NCI-H2029 (cell line): Measurements from ENCODE around the gene BCL11A.
A peak's percentile ranks its signal among the peaks of the same experiment; 100 is the strongest.

ENCODE experiments used
- DNase-seq: peaks from one replicate; lab custom pipeline; 2025; lab: John Stamatoyannopoulos, UW

Gene BCL11A

DNA sequence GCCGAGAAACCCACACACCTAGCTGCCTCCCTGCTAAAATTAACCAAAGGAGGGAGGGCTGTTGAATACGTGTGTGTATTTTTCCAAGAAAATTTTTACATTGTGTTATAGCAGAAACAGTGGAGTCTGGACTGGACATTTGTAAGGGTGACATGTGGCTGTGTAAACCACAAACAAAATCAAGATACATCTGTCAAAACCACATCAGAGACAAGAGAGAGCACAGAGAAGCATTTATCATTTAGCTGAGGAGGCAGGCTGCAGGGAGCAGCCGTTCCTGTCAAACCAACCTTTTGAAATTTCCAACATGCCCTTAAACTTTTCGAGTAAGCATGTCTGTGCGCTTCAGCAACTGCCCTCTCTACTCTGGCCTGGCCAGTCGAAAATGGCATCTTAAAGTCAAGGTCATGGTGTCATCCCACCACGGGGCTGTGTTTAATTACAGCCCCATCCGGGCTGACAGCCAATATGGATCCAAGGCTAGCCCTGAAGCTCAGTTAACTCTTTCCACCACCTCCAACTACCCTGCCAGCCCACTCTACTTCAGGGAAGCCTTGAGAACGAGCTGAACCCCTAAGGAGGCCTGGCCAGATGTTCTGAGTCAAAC, 8.4 kb downstream of the BCL11A start:
- no peak for DNase-seq

DNA sequence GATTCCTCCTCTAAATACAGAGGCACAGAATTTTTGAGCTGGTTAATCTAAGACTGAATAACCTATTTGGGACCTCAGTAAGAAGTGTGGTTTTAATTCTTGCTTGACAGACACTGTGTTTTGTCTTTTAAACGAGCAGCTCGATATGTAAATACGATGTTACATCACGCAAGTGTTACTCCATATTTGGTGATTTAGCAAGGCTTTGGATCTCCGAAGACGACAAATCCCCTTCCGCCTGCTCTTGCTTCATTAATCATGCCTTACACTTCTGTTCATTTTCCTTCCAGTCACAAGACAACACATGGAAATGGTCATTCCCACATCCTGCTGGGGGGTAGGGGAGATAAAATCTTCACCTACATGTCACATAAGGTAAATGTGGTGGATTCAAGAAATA, 9.4 kb downstream of the BCL11A start:
- no peak for DNase-seq

DNA sequence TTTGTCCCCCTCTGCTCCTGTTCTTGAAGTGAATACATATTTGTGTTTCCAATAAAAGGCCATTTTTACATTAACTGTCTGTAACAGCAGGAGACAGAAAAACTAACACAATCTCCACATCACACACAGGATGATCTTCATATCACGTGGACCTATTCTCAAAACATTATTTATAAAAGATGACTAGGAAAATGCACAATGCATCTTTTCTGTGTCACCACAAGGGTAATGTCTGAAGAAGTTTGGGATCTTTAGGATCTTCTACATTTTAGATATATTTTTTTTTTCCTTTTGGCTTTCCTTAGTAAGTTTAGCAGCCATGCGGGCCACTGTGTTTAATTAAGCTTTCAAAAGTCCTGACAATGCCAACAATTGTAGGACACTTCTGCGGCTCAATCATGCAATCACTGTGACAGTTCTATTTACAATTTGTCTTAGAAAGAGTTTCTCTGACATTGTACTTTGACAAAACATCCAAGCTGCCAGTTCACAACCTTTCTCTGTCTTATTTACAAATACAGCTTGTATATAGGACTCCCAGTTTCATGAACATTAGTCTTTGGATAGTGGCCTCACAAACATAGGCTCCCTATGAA, 12.3 kb downstream of the BCL11A start:
- DNase-seq: no peak

DNA sequence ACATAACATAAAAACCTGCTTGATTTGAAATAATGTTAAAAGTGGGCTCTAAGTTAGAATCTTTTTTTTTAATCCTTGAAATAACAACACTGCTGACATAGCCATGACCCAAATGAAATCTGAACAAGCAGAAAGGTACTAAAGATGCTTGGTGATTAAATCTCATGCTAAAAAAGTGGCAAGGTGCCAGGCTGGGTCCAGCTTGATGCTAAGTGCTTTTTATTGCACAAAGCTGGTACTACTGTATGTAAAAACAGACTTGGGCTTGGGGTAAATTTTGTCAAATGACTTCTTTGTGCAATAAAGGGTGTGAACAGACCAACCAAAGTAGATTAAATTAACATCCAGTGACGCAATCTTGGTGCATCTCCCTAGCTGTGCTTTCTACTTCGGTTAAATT, 13.4 kb downstream of the BCL11A start:
- no peak for DNase-seq

DNA sequence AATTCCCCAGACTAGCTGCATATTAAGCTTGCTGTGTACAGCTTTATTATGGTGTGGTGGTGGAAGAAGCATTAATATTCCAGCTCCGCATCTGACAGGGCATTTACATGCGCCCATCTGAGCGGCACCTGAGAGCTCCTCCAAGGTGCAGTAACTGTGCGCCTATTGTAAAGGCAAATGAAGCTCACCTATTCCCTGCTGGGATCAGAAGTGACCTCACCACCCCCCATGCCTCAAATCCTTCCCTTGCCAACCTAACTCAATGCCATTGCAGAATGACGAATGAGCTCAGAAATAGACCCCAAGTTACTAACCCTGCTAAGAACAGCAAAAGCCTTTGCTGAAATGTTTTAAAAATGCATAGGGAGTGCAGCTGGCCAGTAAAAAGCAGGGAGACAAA, 14.3 kb downstream of the BCL11A start:
- DNase-seq: no peak

DNA sequence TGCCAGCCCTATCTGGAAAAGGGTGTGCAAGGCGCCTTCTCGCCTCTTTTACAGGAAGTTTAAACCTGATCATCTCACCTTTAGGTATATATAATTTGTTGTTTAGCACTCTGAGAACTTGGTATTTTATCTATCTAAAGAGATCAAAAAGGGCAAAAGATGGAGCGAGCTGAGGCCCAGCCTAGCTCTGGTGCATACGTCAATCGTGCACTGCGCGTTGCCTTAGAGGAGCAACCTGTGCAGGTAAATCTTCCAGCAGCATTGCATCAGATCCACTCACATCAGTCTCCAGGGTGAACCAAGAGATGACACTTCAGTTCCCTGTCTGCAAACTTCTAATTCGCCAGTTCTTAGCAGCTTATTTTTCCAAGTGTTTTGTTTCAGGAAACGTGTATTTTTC, 15.4 kb downstream of the BCL11A start:
- DNase-seq: no peak

DNA sequence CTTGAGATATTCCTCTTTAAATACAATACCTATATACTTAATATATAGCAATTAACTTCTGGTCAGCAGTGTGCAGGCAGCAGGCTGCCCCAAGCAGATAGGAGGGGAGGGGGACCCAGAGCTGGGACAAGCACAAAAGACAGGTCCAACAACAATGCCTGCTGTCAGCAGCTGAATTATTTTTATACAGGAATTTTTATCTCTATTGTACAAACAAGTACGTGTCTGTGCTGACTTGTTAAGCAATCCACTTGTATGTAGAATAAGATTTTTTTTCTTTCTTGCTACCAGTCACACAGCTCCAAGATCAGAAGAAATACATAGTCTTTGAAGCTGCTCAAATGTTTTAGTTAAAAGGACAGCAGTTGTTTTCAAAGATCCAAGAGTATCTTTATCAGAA, 16.7 kb downstream of the BCL11A start:
- DNase-seq: no peak

DNA sequence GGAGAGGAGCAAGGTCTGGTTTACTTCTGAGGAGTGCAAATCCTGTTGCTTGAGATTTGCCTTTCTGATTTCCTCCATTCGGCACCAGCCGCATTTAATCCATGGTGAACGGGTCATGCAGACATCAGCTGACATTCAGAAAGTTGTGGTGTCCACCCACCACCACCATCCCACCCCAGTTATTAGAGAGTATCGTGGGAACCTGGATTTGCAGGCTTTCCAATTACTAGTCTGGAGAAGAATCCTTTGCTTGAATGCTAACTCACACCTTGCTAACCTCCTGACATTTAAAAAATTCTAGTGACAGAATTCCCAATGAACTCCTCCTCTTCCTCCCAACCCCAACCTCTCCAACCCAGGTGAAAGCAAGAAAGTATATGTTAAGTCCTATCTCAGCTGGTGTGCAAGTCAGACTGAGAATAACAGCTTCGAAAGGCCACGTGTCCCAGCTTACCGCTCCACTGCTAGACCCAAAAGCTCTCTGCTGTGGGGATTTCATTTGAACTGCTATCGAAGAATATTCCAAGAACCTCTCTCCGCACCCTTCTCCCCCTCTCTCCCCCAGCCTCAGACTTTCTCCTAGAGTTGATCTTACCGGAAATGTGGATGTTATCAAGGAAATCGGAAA, 17.7 kb downstream of the BCL11A start:
- DNase-seq: no peak

DNA sequence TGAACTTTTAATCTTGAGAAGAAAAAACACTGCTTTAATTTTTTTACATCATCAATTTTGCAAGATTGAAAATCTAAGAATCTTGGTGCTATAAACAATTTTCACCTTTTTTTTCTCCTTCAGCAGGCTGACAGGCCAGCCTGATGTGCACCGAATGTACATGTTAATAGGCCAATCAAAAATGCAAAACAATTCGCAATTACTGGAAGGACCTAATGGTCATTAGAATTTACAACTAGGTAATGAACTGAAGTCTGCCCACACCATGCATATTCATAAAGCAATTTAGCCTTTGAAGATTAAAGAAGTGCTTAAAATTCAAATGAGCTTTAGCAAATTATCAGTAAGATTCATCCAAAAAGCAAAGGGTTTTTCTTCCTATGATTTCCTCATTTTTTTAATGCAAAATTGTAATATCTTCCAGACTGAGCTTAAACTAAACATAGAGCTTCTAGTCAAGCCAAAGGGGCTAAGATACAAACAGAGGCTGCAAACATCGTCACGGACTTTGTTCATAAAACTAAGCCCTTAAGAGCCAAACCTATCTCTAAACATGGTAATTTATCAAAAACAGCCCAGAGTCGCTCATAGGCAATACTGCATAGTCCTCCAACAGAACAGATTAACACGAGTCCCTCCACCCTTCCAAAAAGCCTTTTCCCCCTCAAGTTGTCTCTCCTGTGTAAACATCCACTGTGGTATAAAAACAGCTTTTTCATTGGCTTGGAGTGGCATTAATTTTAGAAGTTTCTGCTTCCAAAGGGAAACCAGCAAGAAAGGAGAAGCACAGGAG, 18.4 kb downstream of the BCL11A start:
- no peak for DNase-seq

DNA sequence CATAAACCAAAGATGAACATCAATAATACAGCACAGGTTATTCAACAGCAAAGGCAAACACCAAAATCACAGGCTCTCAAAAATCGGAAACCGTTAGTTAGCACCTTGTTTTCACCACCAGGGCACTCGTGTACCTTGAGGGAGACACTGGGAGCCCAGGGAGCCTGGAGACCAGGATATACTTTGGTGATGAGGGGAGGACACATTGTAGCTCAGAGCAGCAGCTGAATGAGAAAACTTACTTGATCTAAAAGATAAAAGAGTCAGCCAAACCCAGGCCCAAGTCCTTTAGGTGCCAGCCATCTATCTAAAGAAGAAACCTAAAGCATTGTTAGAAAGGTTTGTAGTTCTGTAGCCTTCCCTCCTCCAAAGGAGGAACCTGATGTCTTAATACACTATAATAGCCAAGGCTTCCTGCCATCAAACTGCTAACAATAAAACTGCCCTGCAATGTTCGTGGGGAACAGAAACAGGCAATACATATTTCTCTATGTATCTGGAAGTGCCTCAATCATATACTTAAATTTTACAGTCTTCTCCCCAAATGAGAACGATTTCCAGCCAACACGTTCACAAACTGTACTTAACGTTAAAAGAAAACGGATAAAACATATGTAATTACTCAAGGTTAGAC, 19.3 kb downstream of the BCL11A start:
- no peak for DNase-seq

DNA sequence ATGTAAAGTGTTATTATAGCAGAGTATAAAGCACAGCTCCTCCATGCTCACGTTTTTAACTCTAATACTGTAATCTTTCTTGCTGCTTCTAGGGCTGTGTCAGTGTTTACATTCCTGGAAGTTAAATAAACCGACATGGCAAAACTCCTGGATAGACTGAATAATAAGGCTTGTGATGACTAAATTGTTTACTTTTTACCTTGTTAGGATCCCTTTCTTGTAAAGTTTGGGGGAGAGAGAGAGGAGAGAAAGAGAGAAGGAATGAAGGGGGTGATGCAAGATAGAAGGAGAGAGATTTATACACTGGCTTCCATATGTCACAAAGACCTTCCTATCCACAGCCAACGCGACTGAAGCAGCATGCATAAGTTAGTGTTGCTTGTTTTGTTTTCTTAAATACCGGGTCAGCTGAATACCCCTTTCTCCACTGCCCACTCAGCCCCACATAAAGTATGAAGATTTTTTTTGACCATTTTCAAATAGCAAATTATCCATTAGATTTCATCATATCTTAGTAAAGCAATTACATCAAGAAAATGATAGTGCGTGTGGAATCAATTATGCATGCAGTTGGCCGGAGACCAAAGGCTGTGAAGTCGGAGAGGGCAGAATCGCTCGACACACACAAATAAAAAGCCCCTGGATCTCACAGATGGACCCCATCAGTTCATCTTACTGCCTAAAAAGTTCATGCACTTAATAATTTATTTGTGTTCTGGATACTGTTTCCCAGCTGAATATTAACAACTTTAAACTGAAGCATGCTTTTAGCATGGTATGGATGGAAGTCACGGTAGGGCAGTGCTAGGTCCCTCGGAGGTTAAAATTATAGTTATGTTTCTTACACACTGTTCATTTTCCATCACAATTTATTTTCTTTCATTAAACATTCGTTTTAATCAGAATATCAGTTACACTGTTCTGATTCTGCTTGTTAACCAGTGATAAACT, 20.1 kb downstream of the BCL11A start:
- DNase-seq: no peak

DNA sequence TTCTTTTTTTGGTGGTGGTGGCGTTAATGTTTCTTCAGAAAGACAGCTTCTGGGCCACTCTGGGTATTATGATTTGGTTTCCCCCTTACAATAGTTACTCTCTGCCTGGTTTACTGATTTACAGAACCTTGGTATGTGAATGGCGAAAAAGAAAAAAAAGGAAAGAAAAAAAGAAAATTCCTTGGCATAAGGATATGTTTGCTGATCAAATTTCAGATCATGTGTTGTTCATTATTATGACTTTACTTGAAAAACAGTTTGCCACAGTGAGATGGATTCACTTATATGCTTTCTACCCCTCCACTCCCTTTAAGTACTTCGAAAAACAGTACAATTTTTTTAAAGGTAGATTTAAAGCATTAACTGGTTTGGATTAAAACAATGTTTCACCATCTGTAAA, 21.0 kb downstream of the BCL11A start:
- no peak for DNase-seq

DNA sequence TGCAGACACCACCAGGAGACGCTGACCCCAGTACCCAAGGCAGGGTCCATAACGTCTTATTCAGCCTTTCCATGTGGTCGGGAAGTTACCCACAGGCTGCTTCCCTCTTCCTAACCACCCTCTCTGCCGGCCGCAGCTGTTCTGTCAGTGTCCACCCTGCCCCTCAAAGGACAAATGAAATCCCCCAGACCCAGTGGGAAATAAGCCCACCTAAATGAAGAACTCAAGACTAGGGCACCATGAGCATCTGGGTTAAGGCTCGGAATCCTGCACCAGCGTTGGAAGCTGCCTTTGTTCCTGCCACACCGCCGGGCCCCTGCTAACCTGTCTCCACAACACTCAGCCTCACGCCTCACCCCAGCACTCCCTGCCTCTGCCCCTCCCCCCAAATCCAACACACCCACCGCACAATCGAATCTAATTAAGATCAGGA, 21.7 kb downstream of the BCL11A start:
- no peak for DNase-seq

DNA sequence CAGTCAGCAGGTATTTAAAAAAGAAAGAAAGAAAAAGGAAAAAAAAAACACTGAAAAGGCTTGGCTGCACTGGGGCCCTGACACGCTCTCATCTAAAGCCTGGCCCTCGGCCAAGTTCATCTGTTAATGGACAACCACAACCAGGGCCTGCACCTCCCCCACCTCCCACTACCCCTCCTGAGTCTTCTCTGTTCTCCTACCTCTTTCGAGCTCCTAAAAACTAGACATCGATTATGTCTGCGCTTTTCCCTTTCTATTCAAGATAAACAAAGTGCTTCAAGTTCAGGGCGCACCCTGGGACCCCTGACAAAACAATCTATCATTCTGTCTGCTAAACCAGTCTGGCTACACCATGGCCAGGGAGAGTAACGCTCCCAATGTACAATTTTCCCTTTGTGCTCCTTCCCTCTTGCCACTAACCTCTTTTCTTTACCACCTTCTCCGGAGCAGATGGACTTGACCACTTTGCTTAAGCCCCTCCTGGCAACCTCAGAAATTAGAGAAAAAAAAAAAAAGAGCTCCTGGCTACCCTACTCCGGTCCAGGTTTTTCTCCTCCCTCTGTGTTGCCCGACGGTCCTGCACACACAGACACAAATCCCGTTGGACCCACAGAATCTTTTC, 22.7 kb downstream of the BCL11A start:
- DNase-seq: peak; percentile 77

DNA sequence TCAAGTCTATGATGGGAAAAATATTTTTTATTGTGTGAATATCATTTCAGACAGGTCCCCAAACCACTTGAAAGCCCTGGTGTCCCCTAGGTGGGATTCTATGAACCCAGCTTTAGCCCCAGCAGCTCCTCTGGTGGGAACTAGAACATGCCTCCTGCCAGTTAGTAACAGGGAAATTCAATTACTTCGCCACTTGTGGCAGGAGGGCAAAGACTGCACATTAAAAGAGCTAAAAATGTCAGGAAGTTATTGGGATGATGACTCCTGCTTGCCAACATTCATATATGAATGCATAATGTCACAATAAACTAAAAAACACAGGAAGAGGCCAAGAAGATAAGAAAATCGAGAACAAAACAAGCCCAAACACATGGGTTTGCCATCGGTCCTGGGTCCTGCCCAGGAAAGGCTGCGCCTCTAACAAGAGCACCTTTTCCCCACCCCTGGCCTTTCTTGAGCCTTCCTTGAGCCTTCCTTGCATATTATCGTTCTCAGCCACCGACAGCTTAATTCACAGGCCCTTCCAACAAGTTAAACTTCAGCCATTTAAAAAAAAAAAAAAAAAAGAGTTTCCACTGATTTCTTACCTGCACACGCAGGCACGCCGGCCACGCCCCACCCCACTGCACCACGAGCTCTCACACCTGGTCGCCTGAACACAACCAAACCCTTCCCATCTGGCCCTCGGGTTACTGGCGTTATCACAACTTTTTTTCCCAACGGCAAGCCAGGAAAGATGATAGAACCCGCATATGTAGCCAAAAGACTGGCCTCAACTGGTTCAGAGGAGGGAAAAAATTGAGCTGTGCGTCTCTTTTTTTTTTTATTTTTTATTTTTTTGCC, 23.4 kb downstream of the BCL11A start:
- no peak for DNase-seq

DNA sequence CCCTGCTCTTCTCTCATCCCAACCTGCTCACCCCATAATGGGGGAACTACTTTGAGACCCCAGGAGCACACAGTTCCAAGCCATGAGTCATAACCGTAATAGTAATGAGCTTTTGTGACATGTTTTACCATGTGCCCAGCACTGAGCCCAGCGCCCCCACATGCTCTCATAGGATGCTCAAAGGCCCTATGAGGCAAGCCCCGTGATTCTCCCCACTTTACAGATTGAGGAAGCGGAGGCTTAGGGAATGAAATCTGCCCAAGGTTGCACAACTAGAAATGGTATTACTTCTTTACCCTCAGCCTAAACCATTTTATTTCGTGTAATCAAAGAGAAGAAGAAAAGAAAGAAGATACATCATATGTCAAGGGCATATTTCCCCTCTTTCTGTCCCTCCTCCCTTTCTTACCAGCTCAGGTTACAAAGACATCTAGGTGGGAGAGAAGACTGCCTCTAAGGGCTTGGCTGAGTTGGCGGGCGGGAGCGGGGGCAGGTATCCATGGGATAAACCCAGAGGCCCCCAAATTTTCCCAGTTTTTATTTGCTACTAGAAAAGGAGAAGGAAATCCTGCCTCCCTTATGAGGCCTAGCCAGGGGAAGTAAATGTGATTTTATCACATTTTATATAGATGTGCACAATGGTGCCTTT, 24.2 kb downstream of the BCL11A start:
- no peak for DNase-seq

DNA sequence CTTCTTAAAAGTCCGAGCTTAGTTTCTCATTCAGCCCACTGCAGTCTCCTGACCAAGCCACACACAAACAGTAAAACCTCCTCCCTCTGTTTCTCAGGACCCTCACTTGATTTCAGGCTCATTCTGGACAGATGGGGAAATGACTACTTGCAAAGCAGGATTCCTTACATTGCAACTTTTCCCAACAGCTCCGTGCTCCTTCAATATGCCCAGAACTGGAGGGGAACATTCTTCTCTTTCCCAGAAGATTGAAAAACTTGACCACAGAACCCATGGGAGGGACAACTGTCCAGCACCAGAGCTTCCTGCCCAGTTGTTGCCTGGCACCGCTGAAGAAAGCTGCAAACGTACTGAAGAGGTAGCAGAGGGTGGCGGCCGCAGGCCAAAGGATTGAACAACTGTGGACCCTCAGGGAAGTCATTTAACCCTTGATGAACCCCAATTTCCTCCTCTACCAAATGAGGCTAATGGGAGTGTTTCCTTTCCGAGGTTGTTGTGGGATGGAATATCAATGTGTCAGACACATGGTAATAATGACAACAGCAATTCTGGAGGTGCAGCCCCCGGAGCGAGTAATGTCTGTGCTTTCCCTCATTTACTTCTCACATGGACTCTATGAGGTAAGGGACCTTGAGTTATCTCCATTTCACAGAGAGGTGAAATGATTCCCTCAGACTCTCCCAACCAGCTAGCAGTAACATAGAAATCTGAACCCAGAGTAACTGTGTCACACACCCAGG, 25.0 kb downstream of the BCL11A start:
- DNase-seq: no peak

DNA sequence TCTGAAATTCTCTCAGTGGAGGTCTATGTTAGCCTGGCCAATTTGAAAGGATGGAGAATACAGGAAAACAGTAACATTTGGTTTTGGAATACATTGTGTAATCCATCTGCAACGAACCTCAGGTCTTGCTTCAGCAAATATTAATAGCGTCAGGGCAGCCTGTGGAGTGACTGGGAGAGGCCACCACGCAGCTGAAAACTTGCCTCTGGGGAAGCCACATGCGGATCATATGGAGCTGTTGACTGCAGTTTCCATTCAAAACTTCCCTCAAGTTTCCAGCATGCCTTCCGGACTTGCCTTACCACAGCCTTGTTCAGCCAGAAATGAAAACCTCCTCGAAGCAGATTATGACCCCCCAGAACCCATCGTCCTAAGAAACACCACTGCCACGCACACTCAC, 25.7 kb downstream of the BCL11A start:
- no peak for DNase-seq

DNA sequence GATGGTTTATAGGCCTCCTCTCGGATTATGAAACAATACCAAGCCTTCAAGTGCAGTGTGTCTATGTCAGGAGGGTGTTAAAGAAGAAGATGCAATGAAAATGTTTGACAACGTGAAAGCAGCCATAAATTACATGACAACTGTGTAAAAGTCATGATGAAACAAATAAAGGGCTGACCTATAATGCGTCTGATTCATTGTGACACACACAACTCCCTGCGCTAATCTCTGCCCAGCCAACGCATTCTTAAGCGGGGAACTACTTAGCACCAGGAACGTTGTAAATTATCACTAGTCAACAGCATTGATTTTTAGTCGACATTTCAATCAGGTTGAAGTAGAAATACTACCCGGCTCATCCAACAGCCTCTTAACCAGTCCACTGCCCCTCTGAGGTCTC, 26.8 kb downstream of the BCL11A start:
- DNase-seq: no peak
